Measurements from ENCODE around the gene SLC2A1. TPM values are rescaled to one million over a fixed set of nuclear protein-coding genes. Genes with fewer than 3 reads are reported as not detected.

Gene SLC2A1
- total and polyA plus RNA-seq, 2 of the 13 experiments (the other 11 are each of a cell fraction or from before 2014, with no cell fraction given) = 125 to 423 TPM

DNA sequence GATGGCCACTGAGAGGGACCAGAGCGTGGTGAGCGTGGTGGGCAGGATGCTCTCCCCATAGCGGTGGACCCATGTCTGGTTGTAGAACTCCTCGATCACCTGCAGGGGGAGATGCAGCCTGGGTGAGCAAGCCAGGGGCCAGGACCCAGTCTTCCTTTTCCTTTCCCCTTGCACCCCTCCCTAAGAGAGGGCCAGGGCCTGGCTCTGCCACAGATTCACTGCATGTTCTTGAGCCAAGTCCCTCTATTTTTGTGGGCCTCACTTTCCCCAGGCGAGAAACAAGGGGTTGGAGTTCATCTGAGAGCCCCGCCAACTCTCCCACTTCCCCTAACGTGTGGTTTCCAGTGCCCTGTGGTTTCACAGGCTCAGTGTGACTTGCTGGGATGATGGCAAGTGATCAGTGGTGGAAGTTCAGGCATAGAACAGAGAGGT is 27.5 kb downstream of the SLC2A1 start (continued):
- TF ChIP-seq FOXK1 (CRISPR knock-in tag; IDR thresholded peaks at IDR 0.05; ENCODE audit: borderline replicate concordance, low read depth) (no peak), PHF20 (CRISPR knock-in tag; IDR thresholded peaks at IDR 0.05) (no peak), TCF7L2 (IDR thresholded peaks at IDR 0.05; ENCODE audit: low read depth, low read length) (no peak), KDM1A (CRISPR knock-in tag; IDR thresholded peaks at IDR 0.05) (no peak), TCF12 (IDR thresholded peaks at IDR 0.05) (no peak), TCF12 (CRISPR knock-in tag; IDR thresholded peaks at IDR 0.05) (no peak), TBX2 (CRISPR knock-in tag; IDR thresholded peaks at IDR 0.05; ENCODE audit: borderline replicate concordance) (peak; percentile 19; the same call in 1 of the 2 replicates), ZNF143 (CRISPR knock-in tag; IDR thresholded peaks at IDR 0.05) (0 out of 2 replicates have a peak, but pooled peaks have one; percentile 17), NCOA1 (CRISPR knock-in tag; IDR thresholded peaks at IDR 0.05) (no peak)
- TF ChIP-seq, protein P1, sequence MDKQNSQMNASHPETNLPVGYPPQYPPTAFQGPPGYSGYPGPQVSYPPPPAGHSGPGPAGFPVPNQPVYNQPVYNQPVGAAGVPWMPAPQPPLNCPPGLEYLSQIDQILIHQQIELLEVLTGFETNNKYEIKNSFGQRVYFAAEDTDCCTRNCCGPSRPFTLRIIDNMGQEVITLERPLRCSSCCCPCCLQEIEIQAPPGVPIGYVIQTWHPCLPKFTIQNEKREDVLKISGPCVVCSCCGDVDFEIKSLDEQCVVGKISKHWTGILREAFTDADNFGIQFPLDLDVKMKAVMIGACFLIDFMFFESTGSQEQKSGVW (CRISPR knock-in tag; IDR thresholded peaks at IDR 0.05; ENCODE audit: borderline replicate concordance) = no peak
- TF ChIP-seq, protein P2, sequence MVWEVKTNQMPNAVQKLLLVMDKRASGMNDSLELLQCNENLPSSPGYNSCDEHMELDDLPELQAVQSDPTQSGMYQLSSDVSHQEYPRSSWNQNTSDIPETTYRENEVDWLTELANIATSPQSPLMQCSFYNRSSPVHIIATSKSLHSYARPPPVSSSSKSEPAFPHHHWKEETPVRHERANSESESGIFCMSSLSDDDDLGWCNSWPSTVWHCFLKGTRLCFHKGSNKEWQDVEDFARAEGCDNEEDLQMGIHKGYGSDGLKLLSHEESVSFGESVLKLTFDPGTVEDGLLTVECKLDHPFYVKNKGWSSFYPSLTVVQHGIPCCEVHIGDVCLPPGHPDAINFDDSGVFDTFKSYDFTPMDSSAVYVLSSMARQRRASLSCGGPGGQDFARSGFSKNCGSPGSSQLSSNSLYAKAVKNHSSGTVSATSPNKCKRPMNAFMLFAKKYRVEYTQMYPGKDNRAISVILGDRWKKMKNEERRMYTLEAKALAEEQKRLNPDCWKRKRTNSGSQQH (CRISPR knock-in tag; IDR thresholded peaks at IDR 0.05; ENCODE audit: low read depth) = no peak
- TF ChIP-seq, protein P3, sequence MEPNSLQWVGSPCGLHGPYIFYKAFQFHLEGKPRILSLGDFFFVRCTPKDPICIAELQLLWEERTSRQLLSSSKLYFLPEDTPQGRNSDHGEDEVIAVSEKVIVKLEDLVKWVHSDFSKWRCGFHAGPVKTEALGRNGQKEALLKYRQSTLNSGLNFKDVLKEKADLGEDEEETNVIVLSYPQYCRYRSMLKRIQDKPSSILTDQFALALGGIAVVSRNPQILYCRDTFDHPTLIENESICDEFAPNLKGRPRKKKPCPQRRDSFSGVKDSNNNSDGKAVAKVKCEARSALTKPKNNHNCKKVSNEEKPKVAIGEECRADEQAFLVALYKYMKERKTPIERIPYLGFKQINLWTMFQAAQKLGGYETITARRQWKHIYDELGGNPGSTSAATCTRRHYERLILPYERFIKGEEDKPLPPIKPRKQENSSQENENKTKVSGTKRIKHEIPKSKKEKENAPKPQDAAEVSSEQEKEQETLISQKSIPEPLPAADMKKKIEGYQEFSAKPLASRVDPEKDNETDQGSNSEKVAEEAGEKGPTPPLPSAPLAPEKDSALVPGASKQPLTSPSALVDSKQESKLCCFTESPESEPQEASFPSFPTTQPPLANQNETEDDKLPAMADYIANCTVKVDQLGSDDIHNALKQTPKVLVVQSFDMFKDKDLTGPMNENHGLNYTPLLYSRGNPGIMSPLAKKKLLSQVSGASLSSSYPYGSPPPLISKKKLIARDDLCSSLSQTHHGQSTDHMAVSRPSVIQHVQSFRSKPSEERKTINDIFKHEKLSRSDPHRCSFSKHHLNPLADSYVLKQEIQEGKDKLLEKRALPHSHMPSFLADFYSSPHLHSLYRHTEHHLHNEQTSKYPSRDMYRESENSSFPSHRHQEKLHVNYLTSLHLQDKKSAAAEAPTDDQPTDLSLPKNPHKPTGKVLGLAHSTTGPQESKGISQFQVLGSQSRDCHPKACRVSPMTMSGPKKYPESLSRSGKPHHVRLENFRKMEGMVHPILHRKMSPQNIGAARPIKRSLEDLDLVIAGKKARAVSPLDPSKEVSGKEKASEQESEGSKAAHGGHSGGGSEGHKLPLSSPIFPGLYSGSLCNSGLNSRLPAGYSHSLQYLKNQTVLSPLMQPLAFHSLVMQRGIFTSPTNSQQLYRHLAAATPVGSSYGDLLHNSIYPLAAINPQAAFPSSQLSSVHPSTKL (CRISPR knock-in tag; IDR thresholded peaks at IDR 0.05) = no peak
- TF ChIP-seq, protein P4, sequence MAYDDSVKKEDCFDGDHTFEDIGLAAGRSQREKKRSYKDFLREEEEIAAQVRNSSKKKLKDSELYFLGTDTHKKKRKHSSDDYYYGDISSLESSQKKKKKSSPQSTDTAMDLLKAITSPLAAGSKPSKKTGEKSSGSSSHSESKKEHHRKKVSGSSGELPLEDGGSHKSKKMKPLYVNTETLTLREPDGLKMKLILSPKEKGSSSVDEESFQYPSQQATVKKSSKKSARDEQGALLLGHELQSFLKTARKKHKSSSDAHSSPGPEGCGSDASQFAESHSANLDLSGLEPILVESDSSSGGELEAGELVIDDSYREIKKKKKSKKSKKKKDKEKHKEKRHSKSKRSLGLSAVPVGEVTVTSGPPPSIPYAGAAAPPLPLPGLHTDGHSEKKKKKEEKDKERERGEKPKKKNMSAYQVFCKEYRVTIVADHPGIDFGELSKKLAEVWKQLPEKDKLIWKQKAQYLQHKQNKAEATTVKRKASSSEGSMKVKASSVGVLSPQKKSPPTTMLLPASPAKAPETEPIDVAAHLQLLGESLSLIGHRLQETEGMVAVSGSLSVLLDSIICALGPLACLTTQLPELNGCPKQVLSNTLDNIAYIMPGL (CRISPR knock-in tag; IDR thresholded peaks at IDR 0.05; ENCODE audit: borderline replicate concordance in 1 of 2, low read depth in 1 of 2) = no peak
- TF ChIP-seq, protein P5, sequence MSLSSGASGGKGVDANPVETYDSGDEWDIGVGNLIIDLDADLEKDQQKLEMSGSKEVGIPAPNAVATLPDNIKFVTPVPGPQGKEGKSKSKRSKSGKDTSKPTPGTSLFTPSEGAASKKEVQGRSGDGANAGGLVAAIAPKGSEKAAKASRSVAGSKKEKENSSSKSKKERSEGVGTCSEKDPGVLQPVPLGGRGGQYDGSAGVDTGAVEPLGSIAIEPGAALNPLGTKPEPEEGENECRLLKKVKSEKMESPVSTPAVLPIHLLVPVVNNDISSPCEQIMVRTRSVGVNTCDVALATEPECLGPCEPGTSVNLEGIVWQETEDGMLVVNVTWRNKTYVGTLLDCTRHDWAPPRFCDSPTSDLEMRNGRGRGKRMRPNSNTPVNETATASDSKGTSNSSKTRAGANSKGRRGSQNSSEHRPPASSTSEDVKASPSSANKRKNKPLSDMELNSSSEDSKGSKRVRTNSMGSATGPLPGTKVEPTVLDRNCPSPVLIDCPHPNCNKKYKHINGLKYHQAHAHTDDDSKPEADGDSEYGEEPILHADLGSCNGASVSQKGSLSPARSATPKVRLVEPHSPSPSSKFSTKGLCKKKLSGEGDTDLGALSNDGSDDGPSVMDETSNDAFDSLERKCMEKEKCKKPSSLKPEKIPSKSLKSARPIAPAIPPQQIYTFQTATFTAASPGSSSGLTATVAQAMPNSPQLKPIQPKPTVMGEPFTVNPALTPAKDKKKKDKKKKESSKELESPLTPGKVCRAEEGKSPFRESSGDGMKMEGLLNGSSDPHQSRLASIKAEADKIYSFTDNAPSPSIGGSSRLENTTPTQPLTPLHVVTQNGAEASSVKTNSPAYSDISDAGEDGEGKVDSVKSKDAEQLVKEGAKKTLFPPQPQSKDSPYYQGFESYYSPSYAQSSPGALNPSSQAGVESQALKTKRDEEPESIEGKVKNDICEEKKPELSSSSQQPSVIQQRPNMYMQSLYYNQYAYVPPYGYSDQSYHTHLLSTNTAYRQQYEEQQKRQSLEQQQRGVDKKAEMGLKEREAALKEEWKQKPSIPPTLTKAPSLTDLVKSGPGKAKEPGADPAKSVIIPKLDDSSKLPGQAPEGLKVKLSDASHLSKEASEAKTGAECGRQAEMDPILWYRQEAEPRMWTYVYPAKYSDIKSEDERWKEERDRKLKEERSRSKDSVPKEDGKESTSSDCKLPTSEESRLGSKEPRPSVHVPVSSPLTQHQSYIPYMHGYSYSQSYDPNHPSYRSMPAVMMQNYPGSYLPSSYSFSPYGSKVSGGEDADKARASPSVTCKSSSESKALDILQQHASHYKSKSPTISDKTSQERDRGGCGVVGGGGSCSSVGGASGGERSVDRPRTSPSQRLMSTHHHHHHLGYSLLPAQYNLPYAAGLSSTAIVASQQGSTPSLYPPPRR (CRISPR knock-in tag; IDR thresholded peaks at IDR 0.05; ENCODE audit: borderline replicate concordance) = no peak
- TF ChIP-seq, protein P6, sequence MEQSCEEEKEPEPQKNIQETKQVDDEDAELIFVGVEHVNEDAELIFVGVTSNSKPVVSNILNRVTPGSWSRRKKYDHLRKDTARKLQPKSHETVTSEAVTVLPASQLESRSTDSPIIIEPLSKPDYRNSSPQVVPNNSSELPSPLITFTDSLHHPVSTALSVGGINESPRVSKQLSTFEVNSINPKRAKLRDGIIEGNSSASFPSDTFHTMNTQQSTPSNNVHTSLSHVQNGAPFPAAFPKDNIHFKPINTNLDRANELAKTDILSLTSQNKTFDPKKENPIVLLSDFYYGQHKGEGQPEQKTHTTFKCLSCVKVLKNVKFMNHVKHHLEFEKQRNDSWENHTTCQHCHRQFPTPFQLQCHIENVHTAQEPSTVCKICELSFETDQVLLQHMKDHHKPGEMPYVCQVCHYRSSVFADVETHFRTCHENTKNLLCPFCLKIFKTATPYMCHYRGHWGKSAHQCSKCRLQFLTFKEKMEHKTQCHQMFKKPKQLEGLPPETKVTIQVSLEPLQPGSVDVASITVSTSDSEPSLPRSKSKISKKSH (CRISPR knock-in tag; IDR thresholded peaks at IDR 0.05; ENCODE audit: borderline replicate concordance) = no peak
